ENCODE results near the gene CNIH3.
"Not testable (repeated sequence)": the region's sequence is repeated elsewhere in the genome, so short reads cannot be mapped to it uniquely, and the experiment has no call there.

GRCh38 chr1:224686140-224686539 lies 70.0 kb downstream of the CNIH3 start:
- not testable (repeated sequence) for TF ChIP-seq CTCF, POLR2A (IDR thresholded peaks at IDR 0.05)
